K562 (cell line): ENCODE measurements around the gene TUFM. TPM values are rescaled to one million over a fixed set of nuclear protein-coding genes. Genes with fewer than 3 reads are reported as not detected.

Experiments
- CEBPB ChIP-seq: fragments of 450-650 bp; IDR thresholded peaks from 2 replicates; pipeline ENCODE4 v1.6.1; 2016; ENCODE audit warnings: missing genetic modification characterization, missing compliant biosample characterization
- DPF2 ChIP-seq: fragments of 450-650 bp; IDR thresholded peaks from 2 replicates; pipeline ENCODE4 v1.6.1; 2016
- ESRRA ChIP-seq: fragments of 450-650 bp; IDR thresholded peaks from 2 replicates; pipeline ENCODE4 v1.6.1; 2014; ENCODE audit warnings: low read depth, mild to moderate bottlenecking, moderate library complexity, borderline replicate concordance
- JUN ChIP-seq, 2 experiments: sonication (generic) in 1 of 2; formaldehyde crosslinking in 1 of 2; IDR thresholded peaks; 2 replicates each; pipeline versions ENCODE4 v1.6.1 to v1.8.0; 2012 to 2022; ENCODE audit warnings: borderline replicate concordance in 2 of 2, mild to moderate bottlenecking in 2 of 2, improper control_type of control experiment in 1 of 2, low read depth in 1 of 2, low read length in 1 of 2, missing genetic modification reagents in 1 of 2
- LARP7 ChIP-seq: fragments of 450-650 bp; IDR thresholded peaks from 2 replicates; pipeline ENCODE4 v1.6.1; 2016
- MAZ ChIP-seq, 2 experiments: fragments of 450-650 bp in 1 of 2; sonication (generic) in 1 of 2; formaldehyde crosslinking; IDR thresholded peaks in 1 of 2; conservative IDR thresholded peaks in 1 of 2; 2 replicates each; pipeline versions ENCODE4 v1.4.0 to v1.5.0; 2020; ENCODE audit warnings: mild to moderate bottlenecking in 1 of 2, missing genetic modification reagents in 1 of 2
- NFE2 ChIP-seq: IDR thresholded peaks from 2 replicates; pipeline ENCODE4 v1.6.1; 2014; ENCODE audit warnings: antibody characterized with exemption, low read depth
- PRPF4 ChIP-seq: fragments of 200-400 bp; formaldehyde crosslinking; IDR thresholded peaks from one replicate; pipeline ENCODE4 v1.6.1; 2017; ENCODE audit warnings: low read length, low read depth, mild to moderate bottlenecking; ENCODE audit not compliant: insufficient read depth, poor library complexity, severe bottlenecking
- RAD21 ChIP-seq, 2 experiments: fragments of 250-450 bp in 1 of 2; fragments of 450-650 bp in 1 of 2; sonication (Bioruptor Pico) in 1 of 2; formaldehyde crosslinking in 1 of 2; IDR thresholded peaks in 1 of 2; conservative IDR thresholded peaks in 1 of 2; 2 replicates each; pipeline versions ENCODE4 v1.4.0 to v1.8.0; 2020 to 2022; ENCODE audit warnings: mild to moderate bottlenecking in 2 of 2, moderate library complexity in 1 of 2
- RBM22 ChIP-seq: fragments of 200-400 bp; formaldehyde crosslinking; IDR thresholded peaks from 2 replicates; pipeline ENCODE4 v1.6.1; 2018; ENCODE audit warnings: low read length, low read depth; ENCODE audit not compliant: poor library complexity, severe bottlenecking
- WHSC1 ChIP-seq: IDR thresholded peaks from one replicate; pipeline ENCODE4 v1.6.1; 2012; ENCODE audit warnings: low read length, control low read depth, inconsistent platforms
- ZNF431 ChIP-seq: sonication (generic); formaldehyde crosslinking; IDR thresholded peaks from 2 replicates; pipeline ENCODE4 v1.8.0; 2022; ENCODE audit warnings: mild to moderate bottlenecking, missing genetic modification reagents
- polyA plus RNA-seq, 8 experiments: library from polyadenylated mRNA; depleted of rRNA in 4 of 8; stranded (reverse) in 5 of 8; unstranded in 3 of 8; fragments of >200 nt; fragmentation: Nextera tagmentation in 2 of 8; fragmentation: Illumina TruSeq in 1 of 8; extraction: Ambion mirVana in 2 of 8; extraction: Trizol in 1 of 8; gene quantifications; 2 replicates each; pipeline versions ENCODE4 v1.2.1 to v1.2.3, GENCODE V29; 2011 to 2014; ENCODE audit warnings: inconsistent platforms in 1 of 8, missing spikeins in 1 of 8
- total RNA-seq, 7 experiments: library from RNA; depleted of rRNA in 6 of 7; stranded (reverse); fragments of >200 nt in 6 of 7; fragmentation: Illumina TruSeq in 2 of 7; extraction: Trizol in 2 of 7; gene quantifications; 2 replicates each; pipeline versions ENCODE4 v1.2.1 to v1.2.3, GENCODE V29; 2011 to 2021; ENCODE audit warnings: low replicate concordance in 1 of 7
- TF ChIP-seq, protein P1 (sequence below), 3 experiments: IDR thresholded peaks in 2 of 3; conservative IDR thresholded peaks in 1 of 3; 2 replicates each; pipeline ENCODE4 v1.5.1; 2011 to 2012; ENCODE audit warnings: low read length in 3 of 3, mild to moderate bottlenecking in 3 of 3, control low read depth in 2 of 3, improper control_type of control experiment in 1 of 3, inconsistent platforms in 1 of 3, low read depth in 1 of 3, mixed read lengths in 1 of 3, moderate library complexity in 1 of 3; ENCODE audit not compliant: insufficient read depth in 2 of 3
- TF ChIP-seq, protein P2 (sequence below): fragments of 450-650 bp; formaldehyde crosslinking; IDR thresholded peaks from 2 replicates; pipeline ENCODE4 v1.4.0; 2020; ENCODE audit warnings: mild to moderate bottlenecking, moderate library complexity
- TF ChIP-seq, protein P3 (sequence below): sonication (generic); formaldehyde crosslinking; IDR thresholded peaks from 2 replicates; pipeline ENCODE4 v1.8.1; 2023; ENCODE audit warnings: mild to moderate bottlenecking, missing genetic modification reagents, moderate library complexity
- TF ChIP-seq, protein P4 (sequence below): sonication (generic); formaldehyde crosslinking; IDR thresholded peaks from 2 replicates; pipeline ENCODE4 v1.8.0; 2022; ENCODE audit warnings: missing genetic modification reagents, mild to moderate bottlenecking, borderline replicate concordance

TUFM gene
- total and polyA plus RNA-seq, 9 of the 15 experiments (the other 6 are each of a cell fraction or from before 2014, with no cell fraction given), result 34.1 to 434 (median 256) TPM

DNA sequence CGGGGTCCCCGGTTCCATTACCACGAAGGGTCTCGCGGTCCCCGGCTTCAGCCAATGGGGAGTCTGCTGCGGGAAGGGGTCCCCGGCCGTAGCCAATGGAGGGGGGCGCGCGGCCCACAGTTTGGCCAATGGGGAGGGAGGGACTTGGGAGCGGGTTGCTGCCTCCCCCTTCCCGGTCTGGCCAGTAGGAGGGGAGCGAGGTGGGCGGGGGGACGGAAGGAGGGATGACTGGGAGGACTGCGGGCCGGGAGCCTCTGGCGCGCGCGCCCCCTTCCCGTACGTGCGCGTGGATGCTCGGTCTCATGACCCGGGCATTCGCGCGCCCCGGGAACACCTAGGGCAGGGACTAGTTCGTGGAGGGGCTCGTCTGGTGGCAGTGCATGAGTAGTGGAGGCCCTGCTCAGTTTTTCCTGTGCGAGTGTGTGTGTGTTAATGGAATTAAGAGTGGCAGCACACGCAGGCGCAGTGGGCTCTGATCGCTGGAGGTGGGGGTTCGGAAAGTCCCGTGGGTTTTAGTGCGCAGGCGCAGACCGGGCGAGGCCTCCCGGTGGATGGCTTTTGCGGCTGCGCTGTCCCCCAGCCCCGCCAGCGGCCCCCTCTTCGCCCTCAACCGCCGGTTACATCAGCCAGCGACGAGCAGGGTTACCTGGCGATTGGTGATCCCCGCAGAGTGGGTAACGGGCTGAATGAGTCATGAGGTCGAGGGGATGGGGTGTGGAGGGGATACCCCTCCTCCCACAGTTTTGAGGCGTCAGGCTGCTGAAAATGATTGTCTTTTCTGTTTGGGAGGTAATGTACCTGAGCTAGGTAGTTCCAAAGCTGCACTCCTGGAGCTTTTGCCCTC is 22.1 kb downstream of the TUFM start (continued):
- TF ChIP-seq, protein P1, sequence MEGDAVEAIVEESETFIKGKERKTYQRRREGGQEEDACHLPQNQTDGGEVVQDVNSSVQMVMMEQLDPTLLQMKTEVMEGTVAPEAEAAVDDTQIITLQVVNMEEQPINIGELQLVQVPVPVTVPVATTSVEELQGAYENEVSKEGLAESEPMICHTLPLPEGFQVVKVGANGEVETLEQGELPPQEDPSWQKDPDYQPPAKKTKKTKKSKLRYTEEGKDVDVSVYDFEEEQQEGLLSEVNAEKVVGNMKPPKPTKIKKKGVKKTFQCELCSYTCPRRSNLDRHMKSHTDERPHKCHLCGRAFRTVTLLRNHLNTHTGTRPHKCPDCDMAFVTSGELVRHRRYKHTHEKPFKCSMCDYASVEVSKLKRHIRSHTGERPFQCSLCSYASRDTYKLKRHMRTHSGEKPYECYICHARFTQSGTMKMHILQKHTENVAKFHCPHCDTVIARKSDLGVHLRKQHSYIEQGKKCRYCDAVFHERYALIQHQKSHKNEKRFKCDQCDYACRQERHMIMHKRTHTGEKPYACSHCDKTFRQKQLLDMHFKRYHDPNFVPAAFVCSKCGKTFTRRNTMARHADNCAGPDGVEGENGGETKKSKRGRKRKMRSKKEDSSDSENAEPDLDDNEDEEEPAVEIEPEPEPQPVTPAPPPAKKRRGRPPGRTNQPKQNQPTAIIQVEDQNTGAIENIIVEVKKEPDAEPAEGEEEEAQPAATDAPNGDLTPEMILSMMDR (IDR thresholded peaks at IDR 0.05 in 2 of 3, conservative IDR thresholded peaks at IDR 0.05 in 1 of 3; ENCODE audit: insufficient read depth in 2 of 3, low read depth in 1 of 3, low read length in 3 of 3), result peak; percentile 4 to 20 (median 16); a peak in 2 of 6 replicates
- TF ChIP-seq, protein P2, sequence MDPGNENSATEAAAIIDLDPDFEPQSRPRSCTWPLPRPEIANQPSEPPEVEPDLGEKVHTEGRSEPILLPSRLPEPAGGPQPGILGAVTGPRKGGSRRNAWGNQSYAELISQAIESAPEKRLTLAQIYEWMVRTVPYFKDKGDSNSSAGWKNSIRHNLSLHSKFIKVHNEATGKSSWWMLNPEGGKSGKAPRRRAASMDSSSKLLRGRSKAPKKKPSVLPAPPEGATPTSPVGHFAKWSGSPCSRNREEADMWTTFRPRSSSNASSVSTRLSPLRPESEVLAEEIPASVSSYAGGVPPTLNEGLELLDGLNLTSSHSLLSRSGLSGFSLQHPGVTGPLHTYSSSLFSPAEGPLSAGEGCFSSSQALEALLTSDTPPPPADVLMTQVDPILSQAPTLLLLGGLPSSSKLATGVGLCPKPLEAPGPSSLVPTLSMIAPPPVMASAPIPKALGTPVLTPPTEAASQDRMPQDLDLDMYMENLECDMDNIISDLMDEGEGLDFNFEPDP (CRISPR knock-in tag), result peak; percentile 55; the same call in 1 of the 2 replicates
- TF ChIP-seq LARP7 (no peak), DPF2 (peak; percentile 63; the same call in 1 of the 2 replicates), NFE2 (no peak), RAD21 (CRISPR knock-in tag; conservative IDR thresholded peaks at IDR 0.05 in 1 of 2, IDR thresholded peaks at IDR 0.05 in 1 of 2) (no peak; a peak in 1 of 4 replicates), RBM22 (peak; percentile 88), JUN (IDR thresholded peaks at IDR 0.05; ENCODE audit: borderline replicate concordance, low read depth, low read length) (peak; percentile 57), JUN (CRISPR knock-in tag; IDR thresholded peaks at IDR 0.05; ENCODE audit: borderline replicate concordance) (no peak), PRPF4 (peak; percentile 15), MAZ (CRISPR knock-in tag; conservative IDR thresholded peaks at IDR 0.05 in 1 of 2, IDR thresholded peaks at IDR 0.05 in 1 of 2) (peak; percentile 94 to 98; a peak in 3 of 4 replicates), WHSC1 (no peak), ZNF431 (CRISPR knock-in tag) (no peak), ESRRA (peak; percentile 26; the same call in 1 of the 2 replicates), CEBPB (tag) (peak; percentile 37; the same call in 1 of the 2 replicates)
- TF ChIP-seq, protein P3, sequence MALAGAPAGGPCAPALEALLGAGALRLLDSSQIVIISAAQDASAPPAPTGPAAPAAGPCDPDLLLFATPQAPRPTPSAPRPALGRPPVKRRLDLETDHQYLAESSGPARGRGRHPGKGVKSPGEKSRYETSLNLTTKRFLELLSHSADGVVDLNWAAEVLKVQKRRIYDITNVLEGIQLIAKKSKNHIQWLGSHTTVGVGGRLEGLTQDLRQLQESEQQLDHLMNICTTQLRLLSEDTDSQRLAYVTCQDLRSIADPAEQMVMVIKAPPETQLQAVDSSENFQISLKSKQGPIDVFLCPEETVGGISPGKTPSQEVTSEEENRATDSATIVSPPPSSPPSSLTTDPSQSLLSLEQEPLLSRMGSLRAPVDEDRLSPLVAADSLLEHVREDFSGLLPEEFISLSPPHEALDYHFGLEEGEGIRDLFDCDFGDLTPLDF (CRISPR knock-in tag), result no peak
- TF ChIP-seq, protein P4, sequence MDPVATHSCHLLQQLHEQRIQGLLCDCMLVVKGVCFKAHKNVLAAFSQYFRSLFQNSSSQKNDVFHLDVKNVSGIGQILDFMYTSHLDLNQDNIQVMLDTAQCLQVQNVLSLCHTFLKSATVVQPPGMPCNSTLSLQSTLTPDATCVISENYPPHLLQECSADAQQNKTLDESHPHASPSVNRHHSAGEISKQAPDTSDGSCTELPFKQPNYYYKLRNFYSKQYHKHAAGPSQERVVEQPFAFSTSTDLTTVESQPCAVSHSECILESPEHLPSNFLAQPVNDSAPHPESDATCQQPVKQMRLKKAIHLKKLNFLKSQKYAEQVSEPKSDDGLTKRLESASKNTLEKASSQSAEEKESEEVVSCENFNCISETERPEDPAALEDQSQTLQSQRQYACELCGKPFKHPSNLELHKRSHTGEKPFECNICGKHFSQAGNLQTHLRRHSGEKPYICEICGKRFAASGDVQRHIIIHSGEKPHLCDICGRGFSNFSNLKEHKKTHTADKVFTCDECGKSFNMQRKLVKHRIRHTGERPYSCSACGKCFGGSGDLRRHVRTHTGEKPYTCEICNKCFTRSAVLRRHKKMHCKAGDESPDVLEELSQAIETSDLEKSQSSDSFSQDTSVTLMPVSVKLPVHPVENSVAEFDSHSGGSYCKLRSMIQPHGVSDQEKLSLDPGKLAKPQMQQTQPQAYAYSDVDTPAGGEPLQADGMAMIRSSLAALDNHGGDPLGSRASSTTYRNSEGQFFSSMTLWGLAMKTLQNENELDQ (CRISPR knock-in tag), result no peak
